Activated CD4-positive, alpha-beta memory T cell treated with anti-CD3 and anti-CD28 coated beads for 36 hours (primary cell): ENCODE data around the gene GRB14. TPM values are rescaled to one million over a fixed set of nuclear protein-coding genes. Genes with fewer than 3 reads are reported as not detected.

Experiments
- CTCF ChIA-PET: fragments of 350-600 bp; sonication (Branson Sonifier 250); formaldehyde crosslinking; loops from one replicate; lab custom pipeline; 2021; ENCODE audit warnings: antibody characterized with exemption, inconsistent platforms; lab: Charles Lee
- POLR2A ChIA-PET: fragments of 350-600 bp; sonication (Branson Sonifier 250); formaldehyde crosslinking; loops from one replicate; lab custom pipeline; 2021; ENCODE audit warnings: antibody characterized with exemption; lab: Charles Lee
- DNase-seq: peaks from one replicate; pipeline ENCODE4 v3.0.0-alpha.2; 2020
- H3K27ac Mint-ChIP-seq: one replicate; pipeline ENCODE4 v1.8.0; 2021; ENCODE audit warnings: mixed read lengths
- H3K27me3 Mint-ChIP-seq: one replicate; pipeline ENCODE4 v1.8.0; 2021; ENCODE audit warnings: mixed read lengths
- H3K36me3 Mint-ChIP-seq: one replicate; pipeline ENCODE4 v1.8.0; 2021; ENCODE audit warnings: mixed read lengths
- H3K4me1 Mint-ChIP-seq: one replicate; pipeline ENCODE4 v1.8.0; 2021; ENCODE audit warnings: low read depth, mixed read lengths
- H3K4me3 Mint-ChIP-seq: one replicate; pipeline ENCODE4 v1.8.0; 2021; ENCODE audit warnings: mild to moderate bottlenecking, mixed read lengths
- H3K9me3 Mint-ChIP-seq: one replicate; pipeline ENCODE4 v1.8.0; 2021; ENCODE audit warnings: mixed read lengths
- intact Hi-C: fragments of 100-400 bp; cut with micrococcal nuclease; formaldehyde crosslinking; loops from one replicate; pipeline ENCODE4 v1.15.1; 2023
- total RNA-seq, 2 experiments: library from RNA; stranded (reverse); gene quantifications; one replicate each; pipeline ENCODE4 v1.2.3, GENCODE V29; 2021

GRB14 gene
- not detected for total RNA-seq

DNA sequence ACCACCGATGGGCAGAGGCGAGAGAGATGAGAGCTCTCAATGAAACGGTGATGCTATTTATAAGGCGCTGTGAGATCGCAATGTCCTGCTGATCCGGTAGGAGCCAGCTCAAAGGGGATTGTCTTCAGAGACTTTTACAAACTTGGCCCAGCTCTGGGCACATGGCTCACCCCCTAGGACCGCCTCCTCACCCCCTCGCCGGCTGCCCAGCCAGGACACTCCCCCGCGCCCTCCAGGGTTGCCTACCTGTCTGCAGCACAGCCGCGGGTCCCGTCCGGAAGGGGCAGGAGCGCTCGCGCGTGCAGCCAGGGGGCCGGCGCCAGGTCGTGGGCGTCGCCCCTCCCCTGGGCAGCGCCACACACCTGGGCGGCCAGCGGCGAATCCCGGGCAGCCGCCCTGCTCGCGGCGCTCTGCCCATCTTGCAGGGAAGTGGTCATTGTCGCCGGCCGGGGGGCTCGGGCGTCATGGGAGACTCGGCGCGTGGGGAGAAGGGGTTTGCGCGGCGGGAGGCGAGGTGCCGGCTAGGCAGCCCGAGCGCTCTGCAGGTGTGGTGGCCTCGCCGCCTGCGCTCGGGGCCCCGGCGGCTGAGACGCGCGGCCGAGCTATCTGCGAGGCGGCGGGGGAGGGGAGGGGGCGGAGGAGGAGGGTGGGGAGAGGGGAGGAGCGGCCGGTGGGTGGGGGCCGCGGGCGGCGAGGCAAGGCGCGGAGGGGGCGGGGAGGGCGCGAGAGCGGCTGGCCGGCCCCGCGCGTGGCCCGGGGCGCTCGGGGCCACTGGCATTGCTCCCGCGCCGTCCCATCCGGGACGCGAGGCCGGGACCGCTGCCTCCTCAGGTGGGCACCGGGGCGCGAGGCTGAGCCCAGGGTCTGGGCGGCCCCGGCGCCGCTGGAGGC, at the start of gene GRB14:
TSS of gene GRB14 (minus strand) at position 610 of the 891 bp plus-strand sequence. CDS start at position 437, 173 bp downstream.
- ChIA-PET CTCF (no interaction called here), POLR2A (no interaction called here)
- intact Hi-C loops, result no loop called here

DNA sequence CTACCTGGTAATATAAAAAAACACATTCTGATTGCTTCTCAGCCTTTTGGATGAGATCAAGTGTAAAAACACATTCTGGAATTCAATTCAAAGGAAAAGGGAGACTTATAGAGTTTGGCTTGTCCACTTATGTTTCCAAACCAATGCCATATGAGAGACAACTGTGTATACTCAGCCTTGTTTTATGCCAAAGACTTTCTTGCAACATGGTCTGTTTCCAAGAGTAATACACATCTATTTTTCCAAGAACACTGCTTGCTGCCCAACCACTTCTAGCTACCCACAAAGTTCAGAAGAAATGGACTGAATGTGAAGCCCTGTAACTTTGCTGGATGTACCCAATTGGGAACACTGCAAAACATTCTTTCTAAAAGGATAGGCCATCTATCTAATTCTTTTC, 48.0 kb upstream of the GRB14 start:
- Mint-ChIP-seq H3K27me3 (no peaks in the 10 kb centered on the region), H3K4me1 (no peaks in the 10 kb centered on the region), H3K27ac (no peak overlapping the region), H3K9me3 (peaks cover 2% of the 10 kb centered on the region), H3K36me3 (no peaks in the 10 kb centered on the region), H3K4me3 (no peak overlapping the region)
- ChIA-PET CTCF (no interaction called here), POLR2A (no interaction called here)
- intact Hi-C loops, result no loop called here
- no peak for DNase-seq

More for the DNA sequence above, at the start of gene GRB14:
- Mint-ChIP-seq H3K27ac (no peak within 1 kb of the TSS), H3K9me3 (no peaks in the 10 kb centered on the region), H3K4me3 (no peak within 1 kb of the TSS), H3K36me3 (no peaks in the 10 kb centered on the region), H3K4me1 (no peaks in the 10 kb centered on the region), H3K27me3 (peaks cover 22% of the 10 kb centered on the region)
- DNase-seq, result no peak

DNA sequence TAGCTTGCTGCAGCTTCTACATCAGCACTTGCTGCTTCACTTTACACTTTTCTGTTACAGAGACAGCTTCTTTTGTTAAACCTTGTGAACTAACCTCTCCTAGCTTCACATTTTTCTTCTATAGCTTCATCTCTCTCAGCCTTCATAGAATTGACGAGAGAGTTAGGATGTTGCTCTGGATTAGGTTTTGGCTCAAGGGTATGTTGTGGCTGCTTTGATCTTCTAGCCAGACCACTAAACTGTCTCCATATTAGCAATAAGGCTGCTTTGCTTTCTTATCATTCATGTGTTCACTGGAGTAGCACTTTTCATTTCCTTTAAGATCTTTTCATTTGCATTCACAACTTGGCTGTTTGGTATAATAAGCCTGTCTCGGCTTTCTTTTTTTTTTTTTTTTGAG, 46.3 kb upstream of the GRB14 start:
- Mint-ChIP-seq H3K27me3 (no peaks in the 10 kb centered on the region), H3K36me3 (no peaks in the 10 kb centered on the region), H3K4me3 (no peak overlapping the region), H3K4me1 (no peaks in the 10 kb centered on the region), H3K9me3 (peaks cover 2% of the 10 kb centered on the region), H3K27ac (no peak overlapping the region)
- POLR2A ChIA-PET, result no interaction called here
- CTCF ChIA-PET, result no interaction called here
- intact Hi-C loops, result no loop called here
- DNase-seq, result no peak

DNA sequence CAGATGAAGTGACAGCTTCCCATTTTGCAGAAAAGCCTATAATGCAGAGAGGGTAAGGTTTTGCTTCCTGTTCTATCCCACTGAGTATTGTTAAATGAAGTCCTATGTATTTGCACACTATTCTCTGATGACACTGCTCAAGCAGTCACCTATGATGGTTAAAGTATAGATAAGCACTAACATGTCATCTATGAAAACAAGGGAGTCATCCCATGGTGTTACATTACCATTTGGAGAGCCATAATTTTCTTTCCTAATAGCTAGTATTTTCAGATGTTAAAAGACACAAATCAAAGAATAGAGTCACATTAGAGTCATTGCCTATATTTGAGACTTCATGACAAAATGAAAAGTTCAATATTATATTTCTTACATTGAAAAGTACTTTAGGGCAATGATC, 42.8 kb upstream of the GRB14 start:
- CTCF ChIA-PET, result no interaction called here
- Mint-ChIP-seq H3K4me3 (no peak overlapping the region), H3K36me3 (no peaks in the 10 kb centered on the region), H3K27me3 (no peaks in the 10 kb centered on the region), H3K9me3 (peaks cover 2% of the 10 kb centered on the region), H3K27ac (no peak overlapping the region), H3K4me1 (no peaks in the 10 kb centered on the region)
- intact Hi-C loops, result no loop called here
- POLR2A ChIA-PET, result no interaction called here
- DNase-seq, result no peak

DNA sequence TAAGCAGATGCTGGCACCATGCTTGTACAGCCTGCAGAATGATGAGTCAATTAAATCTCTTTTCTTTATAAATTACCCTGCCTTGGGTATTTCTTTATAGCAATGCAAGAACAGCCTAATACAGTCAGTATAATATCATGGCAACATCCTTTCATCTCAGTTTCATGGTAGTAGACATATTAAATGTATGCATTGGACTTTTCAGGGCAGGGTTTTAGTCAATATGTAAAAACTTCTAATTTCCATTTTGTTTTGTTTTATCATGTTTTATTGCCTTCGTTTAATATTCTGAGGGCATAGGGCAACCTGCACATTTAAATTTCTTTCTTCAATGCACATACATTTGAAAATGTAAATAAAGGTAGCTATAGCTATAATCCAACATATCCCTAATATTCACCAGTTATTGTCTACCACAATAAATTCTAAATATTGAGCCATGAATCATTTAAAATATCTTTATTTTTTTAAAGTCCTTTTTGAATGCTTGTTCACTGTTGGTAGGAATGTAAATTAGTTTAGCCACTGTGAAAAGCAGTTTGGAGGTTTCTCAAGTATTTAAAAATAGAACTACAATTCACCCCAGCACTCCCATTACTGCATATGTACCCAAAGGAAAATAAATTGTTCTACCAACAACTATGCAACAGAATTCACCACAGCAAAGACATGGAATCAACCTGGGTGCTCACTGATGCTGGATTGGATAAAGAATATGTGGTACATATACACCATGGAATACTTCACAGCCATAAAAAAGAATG, 41.8 kb upstream of the GRB14 start:
- Mint-ChIP-seq H3K27me3 (no peaks in the 10 kb centered on the region), H3K4me1 (no peaks in the 10 kb centered on the region), H3K9me3 (peaks cover 2% of the 10 kb centered on the region), H3K36me3 (no peaks in the 10 kb centered on the region), H3K4me3 (no peak overlapping the region), H3K27ac (no peak overlapping the region)
- ChIA-PET POLR2A (no interaction called here), CTCF (no interaction called here)
- DNase-seq, result no peak
- intact Hi-C loops, result no loop called here

DNA sequence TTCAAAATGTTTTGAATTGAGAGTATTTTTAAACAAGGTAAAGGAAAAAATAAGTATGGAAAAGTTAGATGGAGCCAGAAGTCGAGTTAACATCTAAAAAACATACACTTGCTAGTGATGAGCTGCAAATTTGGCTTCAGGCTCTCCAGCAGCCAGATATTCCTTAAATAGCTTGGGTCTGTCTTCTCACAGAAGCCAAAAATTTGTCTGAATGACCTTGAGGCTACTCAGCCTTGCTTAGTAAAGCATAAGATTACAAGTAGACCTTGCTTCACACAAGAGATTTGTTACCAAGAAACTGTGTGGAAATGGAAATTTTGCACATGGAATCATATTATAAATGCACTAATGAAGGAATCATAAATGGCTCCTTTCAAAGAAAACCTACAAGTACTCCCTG, 40.8 kb upstream of the GRB14 start:
- Mint-ChIP-seq H3K9me3 (peaks cover 2% of the 10 kb centered on the region), H3K36me3 (no peaks in the 10 kb centered on the region)
- intact Hi-C loops, result no loop called here

DNA sequence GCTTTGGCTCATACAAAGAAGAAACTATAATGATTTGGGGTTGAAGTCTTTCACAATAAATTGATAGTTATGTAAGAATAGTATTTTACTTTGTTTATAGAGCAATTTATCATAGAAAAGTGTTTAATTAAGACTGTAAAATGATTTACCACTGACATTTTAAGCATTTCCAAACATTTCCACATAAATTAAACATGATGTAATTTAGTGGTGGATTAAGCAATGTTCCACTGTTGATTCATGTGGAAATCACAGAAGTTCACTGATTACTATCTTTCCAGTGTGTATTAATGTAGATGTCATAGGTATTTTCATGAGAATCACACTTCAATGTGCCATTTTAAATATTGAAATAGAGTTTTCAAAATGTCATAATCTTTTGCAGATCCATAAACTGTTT, 40.1 kb upstream of the GRB14 start:
- H3K9me3 Mint-ChIP-seq, result peaks cover 2% of the 10 kb centered on the region
- no peak overlapping the region for H3K27ac Mint-ChIP-seq
- intact Hi-C loops, result no loop called here
- no peaks in the 10 kb centered on the region for H3K36me3 Mint-ChIP-seq
- no peak for DNase-seq
- H3K27me3 Mint-ChIP-seq, result no peaks in the 10 kb centered on the region
- ChIA-PET CTCF (no interaction called here), POLR2A (no interaction called here)
- no peak overlapping the region for H3K4me3 Mint-ChIP-seq
- no peaks in the 10 kb centered on the region for H3K4me1 Mint-ChIP-seq

More for the DNA sequence above, 40.8 kb upstream of the GRB14 start:
- H3K27ac Mint-ChIP-seq, result no peak overlapping the region
- CTCF ChIA-PET, result no interaction called here
- H3K4me3 Mint-ChIP-seq, result no peak overlapping the region
- H3K4me1 Mint-ChIP-seq, result no peaks in the 10 kb centered on the region
- POLR2A ChIA-PET, result no interaction called here
- H3K27me3 Mint-ChIP-seq, result no peaks in the 10 kb centered on the region
- no peak for DNase-seq

DNA sequence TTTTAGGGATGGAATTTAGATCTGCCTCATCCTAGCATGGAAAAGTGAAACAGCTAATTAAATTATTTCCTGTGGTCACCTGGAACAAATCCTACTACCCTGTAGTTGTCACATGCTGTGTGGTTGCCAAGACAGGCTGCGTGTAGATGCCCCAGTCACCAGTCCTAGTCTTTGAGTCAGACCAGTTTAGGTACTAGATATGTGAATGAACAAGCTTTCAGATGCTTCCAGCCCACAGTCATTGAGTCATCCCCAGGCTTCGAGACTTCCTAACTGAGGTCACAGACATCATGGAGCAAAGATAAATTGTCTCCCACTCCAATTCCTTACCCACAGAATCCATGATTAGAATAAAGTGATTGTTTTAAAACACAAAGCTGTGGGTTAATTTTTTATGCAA, 35.8 kb upstream of the GRB14 start:
- POLR2A ChIA-PET, result no interaction called here
- Mint-ChIP-seq H3K4me3 (no peak overlapping the region), H3K36me3 (no peaks in the 10 kb centered on the region), H3K9me3 (peaks cover 7% of the 10 kb centered on the region), H3K27ac (no peak overlapping the region), H3K27me3 (no peaks in the 10 kb centered on the region), H3K4me1 (no peaks in the 10 kb centered on the region)
- CTCF ChIA-PET, result no interaction called here
- DNase-seq, result no peak
- intact Hi-C loops, result no loop called here

DNA sequence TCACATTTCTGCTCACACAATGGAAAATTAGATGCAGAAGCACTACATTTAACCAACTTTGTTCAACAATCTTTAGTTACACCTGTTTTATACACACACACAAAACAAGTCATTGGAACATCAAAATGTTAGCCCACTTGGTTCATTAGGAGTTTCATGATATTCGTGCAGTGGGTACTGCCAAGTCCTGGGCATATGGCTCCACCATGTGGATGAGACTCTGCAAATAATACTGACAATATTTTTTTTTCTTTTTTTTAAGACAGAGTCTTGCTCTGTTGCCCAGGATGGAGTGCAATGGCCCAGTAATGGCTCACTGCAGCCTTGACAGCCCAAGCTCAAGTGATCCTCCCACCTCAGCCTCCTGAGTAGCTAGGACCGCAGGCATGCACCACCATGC, 34.5 kb upstream of the GRB14 start:
- H3K36me3 Mint-ChIP-seq, result no peaks in the 10 kb centered on the region
- H3K9me3 Mint-ChIP-seq, result peaks cover 14% of the 10 kb centered on the region
- no peak for DNase-seq
- no peaks in the 10 kb centered on the region for H3K27me3 Mint-ChIP-seq
- no peaks in the 10 kb centered on the region for H3K4me1 Mint-ChIP-seq
- CTCF ChIA-PET, result no interaction called here
- H3K4me3 Mint-ChIP-seq, result no peak overlapping the region
- intact Hi-C loops, result no loop called here
- H3K27ac Mint-ChIP-seq, result no peak overlapping the region
- POLR2A ChIA-PET, result no interaction called here

DNA sequence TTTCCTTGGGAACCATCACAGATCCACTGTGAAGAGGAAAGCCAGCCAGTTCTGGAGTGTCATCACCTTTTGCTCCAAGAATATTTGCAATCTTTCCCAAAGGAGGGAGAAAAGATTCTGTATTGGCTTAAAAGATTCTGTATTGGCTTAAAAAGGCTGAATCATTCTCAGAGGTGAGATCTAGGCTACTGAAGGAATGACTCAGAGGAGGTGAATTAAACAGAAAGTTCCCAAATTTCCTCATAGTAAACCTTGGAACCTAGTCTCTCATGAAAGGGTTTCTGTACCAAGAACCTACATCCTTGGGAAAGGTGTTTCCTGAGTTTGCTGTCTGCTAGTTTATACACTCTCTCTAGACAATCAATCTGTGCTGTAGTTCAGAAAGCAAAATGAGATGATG, 34.1 kb upstream of the GRB14 start:
- intact Hi-C loops, result no loop called here
- ChIA-PET POLR2A (no interaction called here), CTCF (no interaction called here)
- H3K4me3 Mint-ChIP-seq, result no peak overlapping the region
- no peak for DNase-seq
- no peaks in the 10 kb centered on the region for H3K4me1 Mint-ChIP-seq
- no peaks in the 10 kb centered on the region for H3K36me3 Mint-ChIP-seq
- peaks cover 18% of the 10 kb centered on the region for H3K9me3 Mint-ChIP-seq
- no peaks in the 10 kb centered on the region for H3K27me3 Mint-ChIP-seq
- no peak overlapping the region for H3K27ac Mint-ChIP-seq

DNA sequence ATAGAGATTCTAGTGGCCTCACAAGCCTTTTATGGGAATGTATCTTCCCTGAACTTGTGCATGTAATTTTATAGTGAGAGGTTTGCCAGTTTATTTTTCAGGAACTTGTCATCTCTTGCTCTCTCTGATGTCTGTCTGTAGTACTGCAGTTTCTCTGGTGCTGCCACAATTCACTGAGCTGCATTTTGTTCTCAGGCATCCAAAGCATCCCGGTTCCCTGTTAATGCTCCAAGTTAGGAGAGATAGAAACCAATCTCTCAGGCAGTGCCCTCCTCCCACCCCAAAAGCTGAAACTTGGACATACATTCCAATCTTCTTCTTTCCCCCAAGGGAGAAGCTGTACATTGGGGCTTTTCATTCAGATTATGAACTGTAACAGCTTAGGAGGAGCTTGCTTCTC, 30.1 kb upstream of the GRB14 start:
- DNase-seq, result no peak
- ChIA-PET CTCF (no interaction called here), POLR2A (no interaction called here)
- H3K27me3 Mint-ChIP-seq, result no peaks in the 10 kb centered on the region
- H3K27ac Mint-ChIP-seq, result no peak overlapping the region
- H3K4me3 Mint-ChIP-seq, result no peak overlapping the region
- no peaks in the 10 kb centered on the region for H3K4me1 Mint-ChIP-seq
- intact Hi-C loops, result no loop called here
- H3K9me3 Mint-ChIP-seq, result peaks cover 35% of the 10 kb centered on the region
- H3K36me3 Mint-ChIP-seq, result no peaks in the 10 kb centered on the region

DNA sequence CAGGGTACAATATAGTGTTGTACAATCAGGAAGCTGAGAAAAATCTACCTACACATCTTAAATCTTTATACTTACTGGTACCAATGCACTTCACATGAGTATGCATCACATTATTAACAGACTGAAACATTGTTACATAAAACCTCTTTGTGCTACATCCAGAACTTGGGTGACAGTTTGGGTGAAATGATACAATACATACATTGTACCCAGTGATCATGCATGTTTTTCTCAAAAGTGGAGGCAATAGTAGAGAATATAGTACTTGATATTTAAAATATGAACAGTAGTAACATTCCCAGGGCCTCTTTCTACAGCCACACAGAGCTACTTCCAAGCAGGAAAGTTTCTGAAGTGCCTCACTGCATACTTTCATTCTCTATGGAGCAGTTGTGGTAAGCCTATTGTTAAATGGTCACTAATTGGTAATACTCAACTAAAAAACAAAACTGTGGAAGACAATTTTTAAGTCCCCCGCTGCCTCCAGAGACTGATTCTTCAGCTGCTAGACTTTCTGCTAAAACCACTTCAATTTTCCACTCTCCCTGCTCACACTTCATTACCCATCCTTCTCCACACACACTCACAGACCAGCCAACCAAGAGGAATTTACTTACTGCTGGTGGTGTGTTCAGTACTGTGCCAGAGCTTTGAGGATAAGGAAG, 22.9 kb upstream of the GRB14 start:
- POLR2A ChIA-PET, result no interaction called here

More for the DNA sequence above, 22.9 kb upstream of the GRB14 start:
- Mint-ChIP-seq H3K9me3 (peaks cover 9% of the 10 kb centered on the region), H3K27ac (no peak overlapping the region), H3K27me3 (no peaks in the 10 kb centered on the region), H3K4me3 (no peak overlapping the region), H3K36me3 (no peaks in the 10 kb centered on the region), H3K4me1 (no peaks in the 10 kb centered on the region)
- intact Hi-C loops, result no loop called here
- CTCF ChIA-PET, result no interaction called here
- no peak for DNase-seq
